Hepatocyte (in vitro differentiated cells): ENCODE data around the gene G6PC1. TPM values are rescaled to one million over a fixed set of nuclear protein-coding genes. Genes with fewer than 3 reads are reported as not detected.

Experiments
- DNase-seq: peaks from one replicate; pipeline ENCODE4 v3.0.0-alpha.2; 2016; ENCODE audit warnings: low spot score
- H2AFZ ChIP-seq: fragments of 200-600 bp; sonication (generic); 2 replicates; pipeline ENCODE4 v1.6.0; 2016; ENCODE audit warnings: antibody characterized with exemption, mild to moderate bottlenecking
- H3K27ac ChIP-seq: fragments of 200-600 bp; sonication (generic); 2 replicates; pipeline ENCODE4 v1.5.1; 2016; ENCODE audit warnings: mild to moderate bottlenecking
- H3K27me3 ChIP-seq: fragments of 200-600 bp; sonication (generic); 2 replicates; pipeline ENCODE4 v1.6.1; 2016
- H3K36me3 ChIP-seq: fragments of 200-600 bp; sonication (generic); replicated peaks from 2 replicates; pipeline ENCODE4 v1.5.1; 2016; ENCODE audit warnings: low read depth; ENCODE audit not compliant: insufficient read depth
- H3K4me1 ChIP-seq: fragments of 200-600 bp; sonication (generic); 2 replicates; pipeline ENCODE4 v1.5.1; 2016; ENCODE audit warnings: mild to moderate bottlenecking, moderate library complexity; ENCODE audit not compliant: insufficient read depth
- H3K4me2 ChIP-seq: fragments of 200-600 bp; sonication (generic); 2 replicates; pipeline ENCODE4 v1.6.0; 2016
- H3K4me3 ChIP-seq: fragments of 200-600 bp; sonication (generic); 2 replicates; pipeline ENCODE4 v1.5.1; 2016; ENCODE audit warnings: mild to moderate bottlenecking
- H3K79me2 ChIP-seq: fragments of 200-600 bp; sonication (generic); 2 replicates; pipeline ENCODE4 v1.6.0; 2017; ENCODE audit warnings: mild to moderate bottlenecking
- H3K9me2 ChIP-seq: fragments of 200-600 bp; sonication (generic); replicated peaks from 2 replicates; pipeline ENCODE4 v1.6.0; 2017; ENCODE audit warnings: mild to moderate bottlenecking; ENCODE audit not compliant: insufficient read depth
- H3K9me3 ChIP-seq: fragments of 200-600 bp; sonication (generic); 2 replicates; pipeline ENCODE4 v1.5.1; 2016; ENCODE audit warnings: low read depth, mild to moderate bottlenecking
- H4K20me1 ChIP-seq: fragments of 200-600 bp; sonication (generic); 2 replicates; pipeline ENCODE4 v1.6.0; 2016; ENCODE audit warnings: mild to moderate bottlenecking; ENCODE audit not compliant: insufficient read depth, poor library complexity, severe bottlenecking
- CTCF ChIP-seq: fragments of 200-600 bp; sonication (generic); IDR thresholded peaks from 2 replicates; pipeline ENCODE4 v1.5.1; 2016; ENCODE audit warnings: antibody characterized with exemption, mild to moderate bottlenecking; ENCODE audit not compliant: poor library complexity
- EZH2 ChIP-seq: fragments of 200-600 bp; sonication (generic); IDR thresholded peaks from 2 replicates; pipeline ENCODE4 v1.6.1; 2016; ENCODE audit warnings: antibody characterized with exemption, mild to moderate bottlenecking, borderline replicate concordance
- EZH2phosphoT487 ChIP-seq: fragments of 200-600 bp; sonication (generic); IDR thresholded peaks from one replicate; pipeline ENCODE4 v1.6.1; 2018; ENCODE audit warnings: antibody characterized with exemption, mild to moderate bottlenecking, low read depth, moderate library complexity; ENCODE audit not compliant: unreplicated experiment, severe bottlenecking
- WGBS: methylation state at CpG from one replicate; pipeline ENCODE4 v1.1.6; 2016; ENCODE audit warnings: low lambda C conversion rate; ENCODE audit errors: missing lambda C conversion rate; 5-methylcytosine and 5-hydroxymethylcytosine counted together
- polyA plus RNA-seq: library from polyadenylated mRNA; unstranded; fragments of >200 nt; fragmentation: Nextera tagmentation; extraction: Ambion mirVana; gene quantifications from 2 replicates; pipeline ENCODE4 v1.2.1, GENCODE V29; 2016
- small RNA-seq: library from RNA; depleted of rRNA; stranded (forward); fragments of <200 nt; gene quantifications from one replicate; pipeline ENCODE3, GENCODE V24; 2014
- total RNA-seq: library from RNA; depleted of rRNA; stranded (reverse); fragments of >200 nt; gene quantifications from 2 replicates; pipeline ENCODE4 v1.2.3, GENCODE V29; 2014

G6PC1 gene
- total and polyA plus RNA-seq, 2 experiments from 2014 or later, result 18.2 to 24.2 TPM

- 60% methylated on average over 3 of the region's 3 CpGs for WGBS
- no peak overlapping the region for H3K4me2 ChIP-seq
These were observed 43.6 kb downstream of the G6PC1 start for GRCh38 chr17:42944211-42944610.

GRCh38 chr17:42946812-42947211 lies 46.2 kb downstream of the G6PC1 start:
- no peaks in the 10 kb centered on the region for H3K9me2 ChIP-seq
- no peaks in the 10 kb centered on the region for H3K4me1 ChIP-seq
- TF ChIP-seq EZH2phosphoT487, result no peak
- TF ChIP-seq EZH2, result no peak
- TF ChIP-seq CTCF, result no peak
- no peaks in the 10 kb centered on the region for H4K20me1 ChIP-seq
- no peaks in the 10 kb centered on the region for H3K36me3 ChIP-seq
- H3K79me2 ChIP-seq, result no peaks in the 10 kb centered on the region
- DNase-seq, result no peak
- no peak overlapping the region for H2AFZ ChIP-seq
- no peak overlapping the region for H3K4me2 ChIP-seq
- H3K9me3 ChIP-seq, result no peaks in the 10 kb centered on the region
- WGBS, result 71% methylated on average over 1 of the region's 1 CpG
- no peaks in the 10 kb centered on the region for H3K27me3 ChIP-seq
- H3K4me3 ChIP-seq, result no peak overlapping the region
- no peak overlapping the region for H3K27ac ChIP-seq

More at GRCh38 chr17:42944211-42944610, 43.6 kb downstream of the G6PC1 start:
- no peaks in the 10 kb centered on the region for H3K9me2 ChIP-seq
- H3K36me3 ChIP-seq, result no peaks in the 10 kb centered on the region
- no peak overlapping the region for H3K4me3 ChIP-seq
- H3K79me2 ChIP-seq, result no peaks in the 10 kb centered on the region
- H3K4me1 ChIP-seq, result no peaks in the 10 kb centered on the region
- H4K20me1 ChIP-seq, result no peaks in the 10 kb centered on the region
- no peak for DNase-seq
- peaks cover 3% of the 10 kb centered on the region for H3K27me3 ChIP-seq
- no peak overlapping the region for H2AFZ ChIP-seq
- H3K9me3 ChIP-seq, result no peaks in the 10 kb centered on the region
- TF ChIP-seq EZH2phosphoT487 (no peak), CTCF (no peak), EZH2 (no peak)
- H3K27ac ChIP-seq, result no peak overlapping the region

GRCh38 chr17:42950044-42950783 lies 49.6 kb downstream of the G6PC1 start:
- H4K20me1 ChIP-seq, result no peaks in the 10 kb centered on the region
- H3K27me3 ChIP-seq, result no peaks in the 10 kb centered on the region
- no peaks in the 10 kb centered on the region for H3K79me2 ChIP-seq
- H3K36me3 ChIP-seq, result no peaks in the 10 kb centered on the region
- DNase-seq, result no peak
- no peaks in the 10 kb centered on the region for H3K9me2 ChIP-seq
- H3K4me2 ChIP-seq, result no peak overlapping the region
- H3K4me1 ChIP-seq, result no peaks in the 10 kb centered on the region
- no peak for TF ChIP-seq CTCF
- TF ChIP-seq EZH2, result no peak
- TF ChIP-seq EZH2phosphoT487, result no peak
- H3K9me3 ChIP-seq, result no peaks in the 10 kb centered on the region
- no peak overlapping the region for H2AFZ ChIP-seq
- 97% methylated on average over 13 of the region's 13 CpGs for WGBS
- no peak overlapping the region for H3K4me3 ChIP-seq
- H3K27ac ChIP-seq, result no peak overlapping the region

Small RNA genes lying within 50 kb of the gene (small RNA-seq; reads per million reads assigned to genes)
- not detected for gene RF00561
- gene RNU6-287P, result not detected

Other genes starting within 250 kb of the G6PC1 start
- gene TUBG2, start 241.5 kb upstream of the G6PC1 start, total RNA-seq, result 13.1 and 16.0 TPM in 2 replicates
- 46.3 and 58.7 TPM in 2 replicates for gene TUBG2, start 241.5 kb upstream of the G6PC1 start, polyA plus RNA-seq
- 16.9 and 20.5 TPM in 2 replicates for gene PLEKHH3, start 223.8 kb upstream of the G6PC1 start, total RNA-seq
- 30.9 and 33.7 TPM in 2 replicates for gene PLEKHH3, start 223.8 kb upstream of the G6PC1 start, polyA plus RNA-seq
- gene CCR10, start 219.0 kb upstream of the G6PC1 start, total RNA-seq, result 0.12 and 0.37 TPM in 2 replicates
- 4.6 and 5.0 TPM in 2 replicates for gene CCR10, start 219.0 kb upstream of the G6PC1 start, polyA plus RNA-seq
- gene CNTNAP1, start 218.3 kb upstream of the G6PC1 start, total RNA-seq, result 3.6 and 4.4 TPM in 2 replicates
- 2.0 and 2.6 TPM in 2 replicates for gene CNTNAP1, start 218.3 kb upstream of the G6PC1 start, polyA plus RNA-seq
- gene EZH1, start 155.8 kb upstream of the G6PC1 start, total RNA-seq, result 12.5 and 22.5 TPM in 2 replicates
- gene EZH1, start 155.8 kb upstream of the G6PC1 start, polyA plus RNA-seq, result 9.5 and 18.4 TPM in 2 replicates
- 8.7 and 13.1 TPM in 2 replicates for gene RAMP2, start 139.6 kb upstream of the G6PC1 start, total RNA-seq
- 48.7 and 62.3 TPM in 2 replicates for gene RAMP2, start 139.6 kb upstream of the G6PC1 start, polyA plus RNA-seq
- 89.9 and 107 TPM in 2 replicates for gene VPS25, start 127.3 kb upstream of the G6PC1 start, total RNA-seq
- 121 and 125 TPM in 2 replicates for gene VPS25, start 127.3 kb upstream of the G6PC1 start, polyA plus RNA-seq
- gene WNK4, start 120.2 kb upstream of the G6PC1 start, total RNA-seq, result 1.0 and 1.5 TPM in 2 replicates
- 1.7 and 2.2 TPM in 2 replicates for gene WNK4, start 120.2 kb upstream of the G6PC1 start, polyA plus RNA-seq
- 117 and 133 TPM in 2 replicates for gene COA3, start 102.1 kb upstream of the G6PC1 start, total RNA-seq
- 219 and 252 TPM in 2 replicates for gene COA3, start 102.1 kb upstream of the G6PC1 start, polyA plus RNA-seq
- gene CNTD1, start 101.9 kb upstream of the G6PC1 start, total RNA-seq, result 0.08 and 1.2 TPM in 2 replicates
- 1.5 and 2.4 TPM in 2 replicates for gene CNTD1, start 101.9 kb upstream of the G6PC1 start, polyA plus RNA-seq
- 68.7 and 73.4 TPM in 2 replicates for gene BECN1, start 76.5 kb upstream of the G6PC1 start, total RNA-seq
- 70.4 and 75.2 TPM in 2 replicates for gene BECN1, start 76.5 kb upstream of the G6PC1 start, polyA plus RNA-seq
- 86.4 and 89.0 TPM in 2 replicates for gene PSME3, start 67.4 kb upstream of the G6PC1 start, total RNA-seq
- 99.4 and 99.5 TPM in 2 replicates for gene PSME3, start 67.4 kb upstream of the G6PC1 start, polyA plus RNA-seq
- 0.92 and 1.1 TPM in 2 replicates for gene AOC2, start 56.2 kb upstream of the G6PC1 start, total RNA-seq
- 1.3 and 2.2 TPM in 2 replicates for gene AOC2, start 56.2 kb upstream of the G6PC1 start, polyA plus RNA-seq
- gene AOC3, start 49.6 kb upstream of the G6PC1 start, total RNA-seq, result 1.0 and 1.9 TPM in 2 replicates
- 2.3 and 2.5 TPM in 2 replicates for gene AOC3, start 49.6 kb upstream of the G6PC1 start, polyA plus RNA-seq
- gene AARSD1, start 63.7 kb downstream of the G6PC1 start, total RNA-seq, result 16.9 and 25.8 TPM in 2 replicates
- 41.0 and 50.5 TPM in 2 replicates for gene AARSD1, start 63.7 kb downstream of the G6PC1 start, polyA plus RNA-seq
- gene PTGES3L, start 79.3 kb downstream of the G6PC1 start, total RNA-seq, result 0.64 and 2.4 TPM in 2 replicates
- 0.40 and 0.73 TPM in 2 replicates for gene PTGES3L, start 79.3 kb downstream of the G6PC1 start, polyA plus RNA-seq
- gene RUNDC1, start 79.8 kb downstream of the G6PC1 start, total RNA-seq, result 8.0 and 11.4 TPM in 2 replicates
- 19.6 and 20.3 TPM in 2 replicates for gene RUNDC1, start 79.8 kb downstream of the G6PC1 start, polyA plus RNA-seq
- 1,020 and 1,179 TPM in 2 replicates for gene RPL27, start 97.6 kb downstream of the G6PC1 start, total RNA-seq
- 580 and 602 TPM in 2 replicates for gene RPL27, start 97.6 kb downstream of the G6PC1 start, polyA plus RNA-seq
- 14.4 and 18.4 TPM in 2 replicates for gene IFI35, start 106.0 kb downstream of the G6PC1 start, total RNA-seq
- 27.5 and 37.8 TPM in 2 replicates for gene IFI35, start 106.0 kb downstream of the G6PC1 start, polyA plus RNA-seq
- gene VAT1, start 121.6 kb downstream of the G6PC1 start, total RNA-seq, result 181 and 207 TPM in 2 replicates
- 219 and 251 TPM in 2 replicates for gene VAT1, start 121.6 kb downstream of the G6PC1 start, polyA plus RNA-seq
- gene RND2, start 124.4 kb downstream of the G6PC1 start, total RNA-seq, result 4.6 and 6.3 TPM in 2 replicates
- 2.6 and 3.2 TPM in 2 replicates for gene RND2, start 124.4 kb downstream of the G6PC1 start, polyA plus RNA-seq
- gene BRCA1, start 224.6 kb downstream of the G6PC1 start, total RNA-seq, result 4.8 and 8.0 TPM in 2 replicates
- 6.2 and 7.0 TPM in 2 replicates for gene BRCA1, start 224.6 kb downstream of the G6PC1 start, polyA plus RNA-seq